Measurements from ENCODE around the gene PPP1CC. TPM values are rescaled to one million over a fixed set of nuclear protein-coding genes. Genes with fewer than 3 reads are reported as not detected.
A peak's percentile ranks its signal among the peaks of the same experiment; 100 is the strongest.

Gene PPP1CC
- total and polyA plus RNA-seq, 2 donors (not counting 3 experiments of a cell fraction or from before 2014, with no cell fraction given) = 67.1 to 139 TPM

DNA sequence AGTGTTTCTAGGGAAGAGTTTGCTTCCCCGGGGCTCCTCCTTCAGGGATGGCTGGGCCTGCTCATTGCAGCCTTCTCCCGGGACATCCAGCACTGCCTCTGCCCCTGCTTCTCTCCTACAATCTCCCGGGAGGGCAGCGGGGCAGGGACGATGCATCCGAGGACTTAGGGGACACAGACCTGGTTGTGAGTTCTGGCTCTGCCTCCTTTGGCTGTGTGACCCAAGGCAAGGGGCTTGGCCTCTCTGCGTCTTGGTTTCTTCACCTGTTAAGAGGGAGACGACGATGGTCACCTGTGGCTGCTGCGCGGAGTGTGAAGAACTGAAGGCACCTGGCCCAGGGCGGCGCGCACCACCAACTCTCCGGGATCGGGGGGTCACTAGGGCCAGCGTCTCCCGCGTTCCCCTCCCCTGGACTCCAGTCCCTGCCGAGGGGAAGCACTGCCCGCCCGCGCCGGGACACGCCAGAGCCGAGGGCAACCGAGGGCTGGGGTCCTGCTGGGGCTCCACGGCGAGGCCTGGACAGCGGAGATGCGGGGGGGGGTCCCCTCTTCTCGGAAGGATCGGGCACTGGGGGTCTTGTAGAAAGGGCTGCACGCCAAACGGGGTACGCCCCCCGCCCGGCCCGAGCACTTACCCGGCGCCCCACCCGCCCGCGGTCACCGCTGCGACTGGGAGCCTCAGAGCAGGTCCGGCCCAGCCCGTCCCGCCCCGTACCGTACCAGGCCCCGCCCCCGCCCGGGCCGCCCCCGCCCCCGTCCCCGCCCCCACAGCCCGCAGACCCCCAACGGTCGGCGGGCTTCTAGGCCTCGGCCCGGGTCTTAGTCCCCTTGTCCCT is 54.0 kb downstream of the PPP1CC start, which contains the start of gene HVCN1:
Gene HVCN1, minus strand, starts transcription at position 670 of the 835 bp plus-strand sequence. CDS start 5,870 bp downstream, outside the sequence.
- Histone ChIP-seq H3K36me3 (ENCODE audit: control insufficient read depth in 2 of 2, extremely low read depth in 1 of 2, insufficient read depth in 2 of 2, low read length in 2 of 2) (no peaks in the 10 kb centered on the region), H3K27ac (ENCODE audit: insufficient read depth, low read depth, low read length) (no peak within 1 kb of the TSS), H3K27me3 (ENCODE audit: control insufficient read depth in 2 of 2, insufficient read depth in 2 of 2, low read length in 2 of 2) (peaks cover 0 to 3% of the 10 kb centered on the region in 2 experiments), H3K9ac (replicated peaks; ENCODE audit: extremely low read depth, insufficient read depth, low read length) (peak within 1 kb of the TSS; percentile 55), H3K4me2 (ENCODE audit: insufficient read depth, low read length) (peak within 1 kb of the TSS; percentile 75), H3K4me1 (ENCODE audit: control insufficient read depth, extremely low read depth, insufficient read depth, low read length) (peaks cover 10% of the 10 kb centered on the region), H4K20me1 (replicated peaks; ENCODE audit: control insufficient read depth, extremely low read depth, insufficient read depth, low read length) (no peaks in the 10 kb centered on the region), H3K9me3 (replicated peaks; ENCODE audit: control insufficient read depth, insufficient read depth, low read length) (no peaks in the 10 kb centered on the region), H2AFZ (ENCODE audit: low read depth, low read length) (peak within 1 kb of the TSS; percentile 100), H3K9me1 (replicated peaks; ENCODE audit: control insufficient read depth, extremely low read depth, insufficient read depth, low read length) (no peaks in the 10 kb centered on the region), H3K79me2 (ENCODE audit: control insufficient read depth, insufficient read depth, low read length) (no peaks in the 10 kb centered on the region), H3K4me3 (replicated peaks in 1 of 3; ENCODE audit: insufficient read depth in 1 of 3, low read depth in 1 of 3, low read length in 3 of 3) (peak within 1 kb of the TSS; percentile 45 to 62 (median 53))
- ChIA-PET POLR2A (no interaction called here), CTCF (no interaction called here)
- DNase-seq (ENCODE audit: low read depth, low spot score) (peak; percentile 21), FAIRE-seq (no peak)
- no TSS peak for BruUV-seq (replicated peaks)
- TF ChIP-seq FOS (IDR thresholded peaks at IDR 0.05; ENCODE audit: borderline replicate concordance, insufficient read depth, low read length) (no peak), JUN (IDR thresholded peaks at IDR 0.05; ENCODE audit: borderline replicate concordance, insufficient read depth, insufficient read length, low read depth) (no peak), EZH2 (IDR thresholded peaks at IDR 0.05; ENCODE audit: borderline replicate concordance, low read depth, low read length, severe bottlenecking) (no peak), POLR2AphosphoS5 (IDR thresholded peaks at IDR 0.05; ENCODE audit: insufficient read depth, low read depth, low read length) (no peak), POLR2A (IDR thresholded peaks at IDR 0.05; ENCODE audit: low read depth, low read length) (no peak)
- dilution Hi-C loops (cut with MboI; ENCODE audit: extremely low pct_ligation_motif_present, low sequenced_read_pairs) = no loop called here
- intact Hi-C loops (cut with micrococcal nuclease) = loop anchor here (1.0 kb wide), 1 partner anchor 10 kb away; no protein-coding TSS in a partner anchor

Measured in endothelial cell of umbilical vein (primary cell).